HepG2 (cell line): ENCODE measurements around the gene TYW1. TPM values are rescaled to one million over a fixed set of nuclear protein-coding genes. Genes with fewer than 3 reads are reported as not detected.
"Not testable (repeated sequence)": the region's sequence is repeated elsewhere in the genome, so short reads cannot be mapped to it uniquely, and the experiment has no call there.

ENCODE experiments used
- ATAC-seq: fragments of 200-7000 bp; cut with Tn5 transposase; 3 replicates; pipeline ENCODE4 v1.9.1; 2020; ENCODE audit warnings: mild to moderate bottlenecking, moderate library complexity
- BruUV-seq: library from RNA; stranded (reverse); fragments of 400-500 nt; replicated peaks from 2 replicates; lab custom pipeline; 2021; lab: Mats Ljungman, UMichigan
- CTCF ChIA-PET: fragments of 300-600 bp; formaldehyde crosslinking; extraction: SDS; loops from one replicate; lab custom pipeline; 2021; ENCODE audit warnings: low total read pairs, inconsistent platforms, low intra/inter-chr PET ratio; lab: Yijun Ruan, JAX
- POLR2A ChIA-PET: fragments of 350-600 bp; sonication (Branson Sonifier 250); formaldehyde crosslinking; loops from one replicate; lab custom pipeline; 2020; ENCODE audit warnings: antibody characterized with exemption, inconsistent platforms; lab: Yijun Ruan, JAX
- DNase-seq: peaks from one replicate; pipeline ENCODE4 v3.0.0-alpha.2; 2015; ENCODE audit warnings: low spot score
- FAIRE-seq: peaks from 3 replicates; lab custom pipeline; 2011; peaks lifted over from hg19 to GRCh38; lab: Jason Lieb, UNC
- H2AFZ ChIP-seq: one replicate; pipeline ENCODE4 v1.6.1; 2011; ENCODE audit warnings: low read length, inconsistent platforms
- H3K27ac ChIP-seq: fragments of 300-600 bp; 3 replicates; pipeline ENCODE4 v1.8.0; 2011; ENCODE audit warnings: mixed run types, mild to moderate bottlenecking, mixed read lengths, low read length, inconsistent platforms; ENCODE audit not compliant: insufficient read depth; ENCODE audit errors: extremely low read length
- H3K27me3 ChIP-seq, 2 experiments: fragments of 200-600 bp in 1 of 2; 2 replicates in 1 of 2; 3 replicates in 1 of 2; pipeline versions ENCODE4 v1.6.0 to v1.8.0; 2011; ENCODE audit warnings: low read length in 2 of 2, mild to moderate bottlenecking in 2 of 2, moderate library complexity in 2 of 2, inconsistent platforms in 1 of 2; ENCODE audit not compliant: insufficient read depth in 2 of 2, control insufficient read depth in 1 of 2
- H3K36me3 ChIP-seq, 2 experiments: fragments of 200-600 bp in 1 of 2; replicated peaks in 1 of 2; 2 replicates in 1 of 2; 3 replicates in 1 of 2; pipeline versions ENCODE4 v1.5.1 to v1.8.0; 2011; ENCODE audit warnings: low read length in 2 of 2, inconsistent platforms in 1 of 2; ENCODE audit not compliant: insufficient read depth in 2 of 2, control insufficient read depth in 1 of 2
- H3K4me1 ChIP-seq: 2 replicates; pipeline ENCODE4 v1.5.1; 2012; ENCODE audit warnings: low read length, inconsistent platforms; ENCODE audit not compliant: insufficient read depth
- H3K4me2 ChIP-seq: 2 replicates; pipeline ENCODE4 v1.6.0; 2011; ENCODE audit warnings: low read depth, low read length, inconsistent platforms
- H3K4me3 ChIP-seq, 3 experiments: fragments of 200-600 bp in 1 of 3; sonication (generic), shearing (Covaris generic) in 1 of 3; replicated peaks in 1 of 3; 2 replicates each; pipeline ENCODE4 v1.5.1; 2011 to 2016; ENCODE audit warnings: low read length in 3 of 3, inconsistent platforms in 2 of 3, low read depth in 2 of 3, mild to moderate bottlenecking in 2 of 3, control low read depth in 1 of 3, mixed read lengths in 1 of 3; ENCODE audit not compliant: insufficient read depth in 1 of 3
- H3K79me2 ChIP-seq: one replicate; pipeline ENCODE4 v1.6.1; 2011; ENCODE audit warnings: low read length, inconsistent platforms; ENCODE audit not compliant: insufficient read depth
- H3K9ac ChIP-seq: 2 replicates; pipeline ENCODE4 v1.6.0; 2011; ENCODE audit warnings: mild to moderate bottlenecking, low read depth, low read length, inconsistent platforms; ENCODE audit not compliant: insufficient read depth
- H3K9me3 ChIP-seq: 2 replicates; pipeline ENCODE4 v1.5.1; 2012; ENCODE audit warnings: mild to moderate bottlenecking, low read length
- H4K20me1 ChIP-seq: 2 replicates; pipeline ENCODE4 v1.6.0; 2011; ENCODE audit warnings: inconsistent platforms, mild to moderate bottlenecking, low read length, moderate library complexity; ENCODE audit not compliant: insufficient read depth
- MIER2 ChIP-seq: IDR thresholded peaks from 2 replicates; pipeline ENCODE4 v1.6.1; 2016; ENCODE audit warnings: missing biosample characterization, missing genetic modification reagents
- MLLT10 ChIP-seq: sonication (generic); formaldehyde crosslinking; IDR thresholded peaks from 2 replicates; pipeline ENCODE4 v1.4.0; 2020; ENCODE audit warnings: missing genetic modification reagents
- NFRKB ChIP-seq: fragments of 450-650 bp; IDR thresholded peaks from 2 replicates; pipeline ENCODE4 v1.6.1; 2017
- RFX3 ChIP-seq: IDR thresholded peaks from 2 replicates; pipeline ENCODE4 v1.6.1; 2016; ENCODE audit warnings: missing biosample characterization, missing genetic modification reagents
- TRAFD1 ChIP-seq: sonication (generic); formaldehyde crosslinking; IDR thresholded peaks from 2 replicates; pipeline ENCODE4 v1.5.1; 2020; ENCODE audit warnings: missing genetic modification reagents, mild to moderate bottlenecking, borderline replicate concordance
- ZBTB1 ChIP-seq: sonication (generic); formaldehyde crosslinking; IDR thresholded peaks from 2 replicates; pipeline ENCODE4 v1.4.0; 2020; ENCODE audit warnings: missing genetic modification reagents, borderline replicate concordance
- ZBTB7A ChIP-seq: sonication (generic); formaldehyde crosslinking; IDR thresholded peaks from 2 replicates; pipeline ENCODE4 v1.8.0; 2022; ENCODE audit warnings: mild to moderate bottlenecking, missing genetic modification reagents
- ZC3H4 ChIP-seq: sonication (generic); formaldehyde crosslinking; IDR thresholded peaks from 2 replicates; pipeline ENCODE4 v1.4.0; 2020; ENCODE audit warnings: missing genetic modification reagents, borderline replicate concordance
- ZNF18 ChIP-seq: sonication (generic); formaldehyde crosslinking; IDR thresholded peaks from 2 replicates; pipeline ENCODE4 v1.8.0; 2022; ENCODE audit warnings: mild to moderate bottlenecking, missing genetic modification reagents; ENCODE audit not compliant: insufficient replicate concordance
- ZNF326 ChIP-seq: sonication (generic); formaldehyde crosslinking; IDR thresholded peaks from 2 replicates; pipeline ENCODE4 v1.4.0; 2020; ENCODE audit warnings: missing genetic modification reagents, borderline replicate concordance
- ZNF431 ChIP-seq: sonication (generic); formaldehyde crosslinking; IDR thresholded peaks from 2 replicates; pipeline ENCODE4 v1.9.0; 2022; ENCODE audit warnings: missing genetic modification reagents, low read depth, mild to moderate bottlenecking, borderline replicate concordance
- ZNF775 ChIP-seq: sonication (generic); formaldehyde crosslinking; IDR thresholded peaks from 2 replicates; pipeline ENCODE4 v1.4.0; 2020; ENCODE audit warnings: missing genetic modification reagents, mild to moderate bottlenecking, moderate library complexity, borderline replicate concordance
- ZNF777 ChIP-seq: sonication (generic); formaldehyde crosslinking; IDR thresholded peaks from 2 replicates; pipeline ENCODE4 v1.4.0; 2020; ENCODE audit warnings: missing genetic modification reagents
- WGBS: methylation state at CpG from one replicate; pipeline ENCODE4 v1.1.6; 2017; ENCODE audit warnings: low lambda C conversion rate; 5-methylcytosine and 5-hydroxymethylcytosine counted together
- in situ Hi-C: cut with HindIII; loops from 2 replicates; pipeline ENCODE4 v1.10.0; 2017; ENCODE audit warnings: low pct_unique_long_range_greater_than_20kb; ENCODE audit not compliant: extremely low pct_ligation_motif_present
- intact Hi-C: fragments of 100-400 bp; cut with micrococcal nuclease; formaldehyde crosslinking; loops from one replicate; pipeline ENCODE4 v1.10.0; 2022; ENCODE audit not compliant: unreplicated experiment
- polyA plus RNA-seq, 8 experiments: library from polyadenylated mRNA; depleted of rRNA in 3 of 8; stranded (reverse) in 7 of 8; unstranded in 1 of 8; fragments of >200 nt; fragmentation: Illumina TruSeq in 4 of 8; extraction: Trizol in 4 of 8; gene quantifications; 2 replicates each; pipeline versions ENCODE4 v1.2.1 to v1.2.3, GENCODE V29; 2011 to 2016; ENCODE audit warnings: low read depth in 4 of 8, missing spikeins in 1 of 8, mixed read lengths in 1 of 8; ENCODE audit not compliant: insufficient read depth in 1 of 8
- total RNA-seq, 5 experiments: library from RNA; depleted of rRNA; stranded (reverse); fragments of >200 nt; fragmentation: Illumina TruSeq; extraction: Trizol; gene quantifications; 2 replicates each; pipeline ENCODE4 v1.2.3, GENCODE V29; 2016; ENCODE audit warnings: low read depth in 1 of 5

The TYW1 gene
- total and polyA plus RNA-seq, 2 of the 13 experiments (the other 11 are each of a cell fraction or from before 2014, with no cell fraction given), result 8.6 to 17.6 TPM

GRCh38 chr7:67100956-67101361, 104.3 kb downstream of the TYW1 start:
- in situ Hi-C loops, result no loop called here
- DNase-seq, result no peak
- Histone ChIP-seq H2AFZ (no peak overlapping the region), H4K20me1 (no peaks in the 10 kb centered on the region), H3K9me3 (no peaks in the 10 kb centered on the region), H3K9ac (no peak overlapping the region), H3K79me2 (no peaks in the 10 kb centered on the region), H3K27ac (no peak overlapping the region), H3K4me2 (no peak overlapping the region), H3K4me3 (no peak overlapping the region), H3K36me3 (no peaks in the 10 kb centered on the region; a peak in 2 of 5 replicates), H3K27me3 (no peaks in the 10 kb centered on the region), H3K4me1 (no peaks in the 10 kb centered on the region)
- TF ChIP-seq RFX3 (CRISPR knock-in tag), result no peak
- TF ChIP-seq ZNF775 (CRISPR knock-in tag), result no peak
- TF ChIP-seq MLLT10 (CRISPR knock-in tag), result no peak
- TF ChIP-seq MIER2 (CRISPR knock-in tag), result no peak
- no peak for TF ChIP-seq TRAFD1
- TF ChIP-seq ZC3H4 (CRISPR knock-in tag), result no peak
- no peak for TF ChIP-seq ZNF431 (CRISPR knock-in tag)
- no peak for TF ChIP-seq ZNF777 (CRISPR knock-in tag)
- no peak for TF ChIP-seq ZNF18 (CRISPR knock-in tag)
- no peak for TF ChIP-seq NFRKB
- no peak for TF ChIP-seq ZBTB1 (CRISPR knock-in tag)
- TF ChIP-seq ZNF326 (CRISPR knock-in tag), result no peak
- TF ChIP-seq ZBTB7A, result no peak
- CTCF ChIA-PET, result no interaction called here
- POLR2A ChIA-PET, result no interaction called here
- no TSS peak for BruUV-seq
- intact Hi-C loops, result no loop called here
- WGBS, result 97% methylated on average over 4 of the region's 4 CpGs
- no peak for ATAC-seq
- FAIRE-seq, result no peak

GRCh38 chr7:67104937-67105336, 108.3 kb downstream of the TYW1 start:
- H3K27ac ChIP-seq, DNase-seq, H3K4me3 ChIP-seq, in situ Hi-C loops, H3K79me2 ChIP-seq, H3K9ac ChIP-seq, H3K36me3 ChIP-seq, BruUV-seq, H4K20me1 ChIP-seq, H3K4me1 ChIP-seq, H3K27me3 ChIP-seq, H3K4me2 ChIP-seq, FAIRE-seq, intact Hi-C loops, H3K9me3 ChIP-seq, CTCF ChIA-PET, ATAC-seq, POLR2A ChIA-PET, H2AFZ ChIP-seq: not testable (repeated sequence)
- WGBS, result 85% methylated on average over 3 of the region's 4 CpGs
